Neural cell (in vitro differentiated cells): Measurements from ENCODE around the gene FBXW8. TPM values are rescaled to one million over a fixed set of nuclear protein-coding genes. Genes with fewer than 3 reads are reported as not detected.

Experiments
- H2AFZ ChIP-seq: fragments of 200-600, 300-800 bp; sonication (generic), shearing (Covaris generic); 2 replicates; pipeline ENCODE4 v1.6.0; 2014; ENCODE audit warnings: low read depth, mild to moderate bottlenecking, antibody characterized with exemption, low read length, moderate library complexity
- H3F3A ChIP-seq: fragments of 200-600 bp; shearing (Covaris generic); 2 replicates; pipeline ENCODE4 v1.6.1; 2016; ENCODE audit warnings: mild to moderate bottlenecking, moderate library complexity, mixed read lengths, antibody characterized with exemption, low read length; ENCODE audit not compliant: insufficient read depth, poor library complexity, severe bottlenecking
- H3K27ac ChIP-seq: fragments of 200-600, 300-800 bp; sonication (generic), shearing (Covaris generic); 2 replicates; pipeline ENCODE4 v1.5.1; 2014; ENCODE audit warnings: mild to moderate bottlenecking, low read length, moderate library complexity
- H3K27me3 ChIP-seq: fragments of 300-800, 200-600 bp; sonication (generic), shearing (Covaris generic); 2 replicates; pipeline ENCODE4 v1.6.0; 2014; ENCODE audit warnings: mild to moderate bottlenecking, low read depth, low read length, moderate library complexity; ENCODE audit not compliant: insufficient read depth
- H3K36me3 ChIP-seq: fragments of 300-800, 200-600 bp; sonication (generic), shearing (Covaris generic); 2 replicates; pipeline ENCODE4 v1.5.1; 2014; ENCODE audit warnings: mild to moderate bottlenecking, antibody characterized with exemption, low read length, moderate library complexity; ENCODE audit not compliant: insufficient read depth
- H3K4me2 ChIP-seq: fragments of 300-800, 200-600 bp; sonication (generic), shearing (Covaris generic); 2 replicates; pipeline ENCODE4 v1.6.0; 2014; ENCODE audit warnings: mild to moderate bottlenecking, low read length
- H3K4me3 ChIP-seq: fragments of 300-800, 200-600 bp; sonication (generic), shearing (Covaris generic); 2 replicates; pipeline ENCODE4 v1.5.1; 2014; ENCODE audit warnings: mild to moderate bottlenecking, low read length, moderate library complexity
- H3K79me2 ChIP-seq: fragments of 200-600 bp; shearing (Covaris generic); replicated peaks from 2 replicates; pipeline ENCODE4 v1.6.0; 2014; ENCODE audit warnings: mild to moderate bottlenecking, low read length, moderate library complexity; ENCODE audit not compliant: insufficient read depth
- H3K9ac ChIP-seq: fragments of 300-800, 200-600 bp; sonication (generic), shearing (Covaris generic); 2 replicates; pipeline ENCODE4 v1.6.1; 2016; ENCODE audit warnings: mild to moderate bottlenecking, low read length, mixed read lengths
- H3K9me2 ChIP-seq: fragments of 200-600 bp; shearing (Covaris generic); 2 replicates; pipeline ENCODE4 v1.6.1; 2016; ENCODE audit warnings: mild to moderate bottlenecking, low read length, mixed read lengths; ENCODE audit not compliant: insufficient read depth
- H3K9me3 ChIP-seq: fragments of 200-600, 300-800 bp; sonication (generic), shearing (Covaris generic); 2 replicates; pipeline ENCODE4 v1.6.1; 2016; ENCODE audit warnings: mild to moderate bottlenecking, mixed run types, low read length, moderate library complexity, mixed read lengths
- H4K20me1 ChIP-seq: fragments of 200-600 bp; shearing (Covaris generic); 2 replicates; pipeline ENCODE4 v1.6.1; 2016; ENCODE audit warnings: mild to moderate bottlenecking, mixed run types; ENCODE audit not compliant: insufficient read depth
- EP300 ChIP-seq: fragments of 450-650 bp; conservative IDR thresholded peaks from 2 replicates; pipeline ENCODE4 v1.6.1; 2014; ENCODE audit warnings: antibody characterized with exemption, mild to moderate bottlenecking, moderate library complexity; ENCODE audit not compliant: poor library complexity, severe bottlenecking
- EZH2 ChIP-seq: fragments of 200-600, 300-800 bp; shearing (Covaris generic), sonication (generic); IDR thresholded peaks from 2 replicates; pipeline ENCODE4 v1.6.1; 2014; ENCODE audit warnings: antibody characterized with exemption, low read length, borderline replicate concordance, mild to moderate bottlenecking; ENCODE audit not compliant: insufficient read depth, poor library complexity, severe bottlenecking
- MXI1 ChIP-seq: fragments of 450-650 bp; conservative IDR thresholded peaks from 2 replicates; pipeline ENCODE4 v1.6.1; 2014; ENCODE audit warnings: antibody characterized with exemption, mild to moderate bottlenecking; ENCODE audit not compliant: poor library complexity, severe bottlenecking
- POLR2AphosphoS5 ChIP-seq: IDR thresholded peaks from 2 replicates; pipeline ENCODE4 v1.6.1; 2012
- RAD21 ChIP-seq: fragments of 450-650 bp; conservative IDR thresholded peaks from 2 replicates; pipeline ENCODE4 v1.6.1; 2014; ENCODE audit warnings: antibody characterized with exemption, mild to moderate bottlenecking, moderate library complexity
- SMC3 ChIP-seq: fragments of 450-650 bp; conservative IDR thresholded peaks from 2 replicates; pipeline ENCODE4 v1.6.1; 2014; ENCODE audit warnings: antibody characterized with exemption, mild to moderate bottlenecking, moderate library complexity; ENCODE audit not compliant: poor library complexity
- TAF1 ChIP-seq: IDR thresholded peaks from 2 replicates; pipeline ENCODE4 v1.6.1; 2012; ENCODE audit warnings: low read depth
- polyA plus RNA-seq: library from polyadenylated mRNA; depleted of rRNA; stranded (reverse); fragments of >200 nt; gene quantifications from 2 replicates; pipeline ENCODE4 v1.2.3, GENCODE V29; 2014
- TF ChIP-seq, protein P1 (sequence below): fragments of 450-650 bp; IDR thresholded peaks from 2 replicates; pipeline ENCODE4 v1.5.1; 2014; ENCODE audit warnings: antibody characterized with exemption, mild to moderate bottlenecking, moderate library complexity; ENCODE audit not compliant: poor library complexity, severe bottlenecking
- TF ChIP-seq, protein P2 (sequence below): IDR thresholded peaks from 2 replicates; pipeline ENCODE4 v1.6.1; 2012; ENCODE audit warnings: borderline replicate concordance

The FBXW8 gene
- polyA plus RNA-seq, 1 donor from 2014 or later, result 5.6 TPM

DNA sequence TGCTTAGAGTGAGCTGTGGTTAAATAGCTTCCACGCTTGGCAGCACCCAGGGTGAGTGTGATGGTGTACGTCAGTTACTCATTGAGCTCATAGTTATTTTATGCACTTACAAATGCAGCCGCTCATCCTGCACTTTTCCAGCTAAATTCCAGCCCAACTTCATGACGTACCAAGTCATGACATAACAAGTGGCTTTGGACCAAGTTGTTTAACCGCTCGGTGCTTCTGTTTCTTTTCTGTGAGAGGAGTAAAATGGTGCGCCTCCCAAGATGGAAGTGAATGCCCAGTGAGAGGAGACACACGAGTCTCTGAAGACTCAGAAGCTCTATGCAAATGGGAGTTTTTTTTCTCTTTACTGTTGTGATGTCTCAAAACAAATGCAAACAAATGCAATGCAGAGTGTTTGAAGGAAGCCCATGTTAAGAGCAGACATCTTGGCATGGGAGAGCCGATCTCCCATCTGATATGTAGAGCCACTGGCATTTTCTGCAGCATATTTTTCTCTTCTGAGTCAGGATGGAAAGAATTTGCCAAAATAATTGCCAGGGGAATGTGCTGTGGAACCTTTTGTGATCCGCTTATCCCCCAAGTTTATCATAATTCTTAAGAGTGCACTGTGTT is 72.2 kb downstream of the FBXW8 start:
- H3K79me2 ChIP-seq, result no peaks in the 10 kb centered on the region
- H3K27ac ChIP-seq, result no peak overlapping the region
- H3K36me3 ChIP-seq, result peaks cover 10% of the 10 kb centered on the region
- no peaks in the 10 kb centered on the region for H3K9me2 ChIP-seq
- no peak overlapping the region for H3K4me2 ChIP-seq
- H3K9ac ChIP-seq, result no peak overlapping the region
- no peak overlapping the region for H2AFZ ChIP-seq
- H3K27me3 ChIP-seq, result no peaks in the 10 kb centered on the region
- no peaks in the 10 kb centered on the region for H3F3A ChIP-seq
- H3K4me3 ChIP-seq, result no peak overlapping the region
- TF ChIP-seq, protein P1, sequence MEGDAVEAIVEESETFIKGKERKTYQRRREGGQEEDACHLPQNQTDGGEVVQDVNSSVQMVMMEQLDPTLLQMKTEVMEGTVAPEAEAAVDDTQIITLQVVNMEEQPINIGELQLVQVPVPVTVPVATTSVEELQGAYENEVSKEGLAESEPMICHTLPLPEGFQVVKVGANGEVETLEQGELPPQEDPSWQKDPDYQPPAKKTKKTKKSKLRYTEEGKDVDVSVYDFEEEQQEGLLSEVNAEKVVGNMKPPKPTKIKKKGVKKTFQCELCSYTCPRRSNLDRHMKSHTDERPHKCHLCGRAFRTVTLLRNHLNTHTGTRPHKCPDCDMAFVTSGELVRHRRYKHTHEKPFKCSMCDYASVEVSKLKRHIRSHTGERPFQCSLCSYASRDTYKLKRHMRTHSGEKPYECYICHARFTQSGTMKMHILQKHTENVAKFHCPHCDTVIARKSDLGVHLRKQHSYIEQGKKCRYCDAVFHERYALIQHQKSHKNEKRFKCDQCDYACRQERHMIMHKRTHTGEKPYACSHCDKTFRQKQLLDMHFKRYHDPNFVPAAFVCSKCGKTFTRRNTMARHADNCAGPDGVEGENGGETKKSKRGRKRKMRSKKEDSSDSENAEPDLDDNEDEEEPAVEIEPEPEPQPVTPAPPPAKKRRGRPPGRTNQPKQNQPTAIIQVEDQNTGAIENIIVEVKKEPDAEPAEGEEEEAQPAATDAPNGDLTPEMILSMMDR, result no peak
- TF ChIP-seq MXI1 (no peak), RAD21 (no peak), SMC3 (no peak), EP300 (no peak), POLR2AphosphoS5 (no peak), EZH2 (no peak), TAF1 (no peak)
- TF ChIP-seq, protein P2, sequence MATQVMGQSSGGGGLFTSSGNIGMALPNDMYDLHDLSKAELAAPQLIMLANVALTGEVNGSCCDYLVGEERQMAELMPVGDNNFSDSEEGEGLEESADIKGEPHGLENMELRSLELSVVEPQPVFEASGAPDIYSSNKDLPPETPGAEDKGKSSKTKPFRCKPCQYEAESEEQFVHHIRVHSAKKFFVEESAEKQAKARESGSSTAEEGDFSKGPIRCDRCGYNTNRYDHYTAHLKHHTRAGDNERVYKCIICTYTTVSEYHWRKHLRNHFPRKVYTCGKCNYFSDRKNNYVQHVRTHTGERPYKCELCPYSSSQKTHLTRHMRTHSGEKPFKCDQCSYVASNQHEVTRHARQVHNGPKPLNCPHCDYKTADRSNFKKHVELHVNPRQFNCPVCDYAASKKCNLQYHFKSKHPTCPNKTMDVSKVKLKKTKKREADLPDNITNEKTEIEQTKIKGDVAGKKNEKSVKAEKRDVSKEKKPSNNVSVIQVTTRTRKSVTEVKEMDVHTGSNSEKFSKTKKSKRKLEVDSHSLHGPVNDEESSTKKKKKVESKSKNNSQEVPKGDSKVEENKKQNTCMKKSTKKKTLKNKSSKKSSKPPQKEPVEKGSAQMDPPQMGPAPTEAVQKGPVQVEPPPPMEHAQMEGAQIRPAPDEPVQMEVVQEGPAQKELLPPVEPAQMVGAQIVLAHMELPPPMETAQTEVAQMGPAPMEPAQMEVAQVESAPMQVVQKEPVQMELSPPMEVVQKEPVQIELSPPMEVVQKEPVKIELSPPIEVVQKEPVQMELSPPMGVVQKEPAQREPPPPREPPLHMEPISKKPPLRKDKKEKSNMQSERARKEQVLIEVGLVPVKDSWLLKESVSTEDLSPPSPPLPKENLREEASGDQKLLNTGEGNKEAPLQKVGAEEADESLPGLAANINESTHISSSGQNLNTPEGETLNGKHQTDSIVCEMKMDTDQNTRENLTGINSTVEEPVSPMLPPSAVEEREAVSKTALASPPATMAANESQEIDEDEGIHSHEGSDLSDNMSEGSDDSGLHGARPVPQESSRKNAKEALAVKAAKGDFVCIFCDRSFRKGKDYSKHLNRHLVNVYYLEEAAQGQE, result no peak
- H4K20me1 ChIP-seq, result no peaks in the 10 kb centered on the region
- no peaks in the 10 kb centered on the region for H3K9me3 ChIP-seq

DNA sequence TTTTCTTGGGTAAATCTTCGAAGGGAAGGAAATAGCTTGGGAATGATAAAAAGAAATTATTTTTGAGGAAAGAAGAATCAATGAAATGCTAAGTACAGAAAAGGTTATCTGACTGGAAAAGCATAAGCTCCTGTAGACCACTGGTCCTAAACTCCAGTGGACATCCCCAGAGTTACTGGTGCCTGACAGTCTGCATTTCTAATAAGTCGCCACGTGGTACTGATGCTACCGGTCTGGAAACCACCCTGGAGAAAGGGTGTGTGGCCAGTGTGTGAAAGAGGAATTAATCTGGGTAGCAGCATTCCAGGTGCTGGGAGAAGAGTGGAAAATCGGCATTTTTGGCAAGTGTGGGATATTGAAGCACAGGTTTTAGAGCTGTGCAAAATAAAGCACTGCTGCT is 73.3 kb downstream of the FBXW8 start:
- Histone ChIP-seq H3K79me2 (no peaks in the 10 kb centered on the region), H3K27ac (no peak overlapping the region), H3K4me3 (no peak overlapping the region), H4K20me1 (no peaks in the 10 kb centered on the region), H3K27me3 (no peaks in the 10 kb centered on the region), H3F3A (no peaks in the 10 kb centered on the region), H3K9me2 (no peaks in the 10 kb centered on the region), H3K36me3 (peaks cover 12% of the 10 kb centered on the region), H3K4me2 (no peak overlapping the region), H3K9me3 (no peaks in the 10 kb centered on the region), H2AFZ (no peak overlapping the region), H3K9ac (no peak overlapping the region)
- TF ChIP-seq, protein P1, result no peak
- TF ChIP-seq MXI1, result no peak
- TF ChIP-seq SMC3, result no peak
- no peak for TF ChIP-seq EZH2
- TF ChIP-seq TAF1, result no peak
- no peak for TF ChIP-seq EP300
- TF ChIP-seq, protein P2, result no peak
- TF ChIP-seq RAD21, result no peak
- no peak for TF ChIP-seq POLR2AphosphoS5
